Activated CD4-positive, alpha-beta T cell treated with anti-CD3 and anti-CD28 coated beads, Interleukin-2, amount 50 U/mL, for 24 hours (primary cell): ENCODE data around the gene DDOST.

Experiments used
- DNase-seq, 2 donors: peaks; one replicate each; pipeline ENCODE4 v3.0.0-alpha.2; 2020; ENCODE audit warnings: low read depth in 1 of 2, low spot score in 1 of 2

Gene DDOST

GRCh38 chr1:20661207-20662109, at the start of gene DDOST:
Gene DDOST, minus strand, starts transcription at chr1:20661369. Its CDS starts 19 bp downstream, at chr1:20661350.
- DNase-seq: peak; percentile 84 to 95

DNA sequence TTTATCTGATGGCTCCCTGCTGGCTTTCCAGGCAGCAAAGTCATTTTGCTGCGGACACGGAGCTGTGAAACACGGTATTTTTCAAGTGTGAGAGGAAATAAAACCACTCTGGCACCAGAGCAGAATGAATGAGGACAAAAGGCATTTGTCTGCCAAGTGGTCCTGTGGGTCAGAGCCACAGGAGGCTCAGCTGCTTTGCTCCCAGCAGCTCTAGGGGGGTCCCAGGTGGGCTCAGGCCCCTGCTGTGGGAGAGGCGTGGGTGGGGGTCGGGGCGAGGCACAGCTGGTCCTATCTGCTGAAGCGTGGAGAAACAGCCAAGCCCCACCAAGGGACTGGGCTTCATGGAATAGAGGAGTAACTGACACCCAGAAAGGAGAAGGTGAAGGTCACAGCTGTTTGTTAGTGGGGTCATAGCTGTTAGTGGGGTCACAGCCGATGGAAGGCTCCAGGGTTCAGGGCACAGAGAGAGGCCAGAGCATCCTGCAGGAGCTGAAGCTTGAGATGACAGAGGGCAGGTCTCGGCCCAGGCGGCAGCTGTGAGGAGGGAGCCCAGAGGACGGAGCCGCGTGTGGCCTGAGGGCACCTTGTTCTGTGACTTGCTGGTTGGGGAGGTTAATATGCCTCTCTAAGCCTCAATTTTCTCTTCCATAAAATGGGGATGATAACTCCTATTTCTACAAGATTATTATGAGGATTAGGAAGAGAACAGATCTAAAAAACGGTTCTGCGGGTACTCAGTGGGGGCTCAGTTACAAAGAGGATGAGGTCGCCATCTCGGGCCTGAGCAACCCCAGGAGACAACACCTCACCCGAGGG, 49.5 kb upstream of the DDOST start:
- DNase-seq: no peak

GRCh38 chr1:20709868-20710267, 48.7 kb upstream of the DDOST start:
- no peak for DNase-seq

- DNase-seq: no peak
Measured at GRCh38 chr1:20708891-20709290, 47.7 kb upstream of the DDOST start.

DNA sequence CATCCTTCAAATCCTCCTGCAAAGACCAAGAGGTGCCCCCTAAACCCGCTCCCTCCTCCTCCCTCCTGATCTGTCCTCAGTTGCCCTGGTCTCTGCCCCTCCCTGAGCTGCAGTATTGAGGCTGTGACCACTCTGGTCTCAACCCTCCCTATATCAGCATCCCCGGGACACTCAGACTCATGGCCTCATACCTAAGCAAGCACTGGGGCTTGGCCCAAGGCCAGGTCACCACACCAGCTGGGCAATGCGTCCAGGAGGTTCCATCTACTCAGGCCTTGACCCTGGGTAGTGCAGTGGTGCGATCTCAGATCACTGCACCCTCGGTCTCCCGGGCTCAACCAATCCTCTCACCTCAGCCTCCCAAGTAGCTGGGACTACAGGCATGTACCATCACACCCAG, 46.9 kb upstream of the DDOST start:
- DNase-seq: no peak

- no peak for DNase-seq
Measured at GRCh38 chr1:20706841-20707240, 45.7 kb upstream of the DDOST start.

DNA sequence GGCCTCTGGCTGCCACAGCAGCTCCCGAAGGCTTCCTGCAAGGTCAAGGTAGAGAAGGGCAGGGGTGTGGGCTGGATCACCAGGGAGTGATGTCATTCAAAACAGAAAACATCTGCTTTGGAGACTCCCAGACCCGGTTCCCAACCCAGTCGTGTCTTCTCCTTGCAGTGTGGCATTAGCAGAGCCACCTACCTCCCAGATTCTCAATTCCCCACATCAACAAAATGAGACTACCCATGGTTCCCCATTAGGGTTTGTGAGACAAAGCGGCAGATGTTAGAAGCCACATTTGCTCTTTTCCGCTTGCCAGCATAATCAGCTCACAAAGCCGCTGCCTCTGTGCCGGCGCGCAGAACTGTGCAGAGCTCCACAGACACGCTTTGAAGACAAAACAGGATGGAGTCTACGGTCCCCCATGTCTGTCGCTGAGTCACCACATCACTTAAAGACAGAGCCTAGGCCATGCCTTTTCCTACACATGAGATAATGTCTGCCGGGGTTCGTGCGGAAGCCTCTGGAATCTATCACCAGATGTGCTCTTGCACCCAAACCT, 44.1 kb upstream of the DDOST start:
- DNase-seq: no peak

DNA sequence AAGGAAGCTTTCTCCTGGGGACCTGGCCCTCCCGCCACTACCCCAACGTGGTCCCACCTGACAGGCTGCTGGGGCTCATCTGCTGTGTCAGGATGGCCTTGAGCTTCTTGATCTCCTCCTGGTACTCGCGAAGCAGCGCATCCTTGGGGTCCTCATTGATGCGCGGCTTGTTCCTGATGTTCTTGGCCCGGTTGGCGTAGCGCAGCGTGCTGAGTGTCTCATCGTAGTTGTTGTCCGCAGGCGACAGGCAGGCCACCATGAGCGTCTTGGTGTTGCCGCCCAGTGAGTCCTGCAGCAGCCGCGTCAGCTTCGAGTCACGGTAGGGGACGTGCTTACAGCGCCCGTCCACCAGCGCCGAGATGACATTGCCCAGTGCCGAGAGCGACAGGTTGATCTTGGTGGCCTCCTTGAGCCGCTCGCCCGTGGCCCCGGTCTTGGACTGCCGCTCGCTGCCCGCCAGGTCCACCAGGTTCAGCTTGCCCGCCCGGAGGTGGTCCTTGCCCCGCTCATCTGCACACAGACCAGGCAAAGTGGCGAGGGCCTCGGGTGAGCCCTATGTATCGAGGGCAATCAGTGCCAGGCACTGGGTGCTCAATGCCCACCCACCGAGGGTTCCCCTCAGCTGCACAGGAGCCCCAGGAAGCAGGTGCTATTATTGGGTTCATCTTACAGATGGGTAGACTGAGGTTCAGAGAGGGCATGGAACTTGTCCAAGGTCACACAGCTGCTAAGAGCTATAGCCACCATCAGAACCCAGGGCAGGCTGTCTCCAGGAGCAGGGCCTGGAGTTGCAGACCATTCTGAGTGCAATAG, 43.4 kb upstream of the DDOST start:
- no peak for DNase-seq

- no peak for DNase-seq
Measured at GRCh38 chr1:20703124-20703756, 42.1 kb upstream of the DDOST start.

DNA sequence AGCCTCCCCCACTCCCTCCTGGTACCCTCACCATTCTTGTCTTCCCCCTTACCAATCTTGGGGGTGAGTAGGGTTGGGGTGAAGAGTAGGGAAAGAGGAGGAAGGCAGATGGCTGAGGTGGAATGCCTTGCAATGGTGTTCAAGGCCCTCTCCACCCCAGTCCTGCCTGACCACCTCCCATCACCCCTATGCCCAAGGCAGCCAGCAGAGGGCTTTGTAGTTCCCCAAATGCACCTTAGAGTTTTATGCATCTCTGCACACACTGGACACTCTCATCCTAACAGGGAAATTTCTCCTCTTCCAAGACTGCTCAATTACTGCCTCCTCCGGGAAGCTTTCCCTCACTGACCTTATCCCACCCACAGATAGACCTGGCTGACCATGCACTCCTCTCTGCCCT, 41.2 kb upstream of the DDOST start:
- no peak for DNase-seq

GRCh38 chr1:20701847-20702246, 40.7 kb upstream of the DDOST start:
- DNase-seq: no peak

GRCh38 chr1:20701446-20701845, 40.3 kb upstream of the DDOST start:
- DNase-seq: no peak

DNA sequence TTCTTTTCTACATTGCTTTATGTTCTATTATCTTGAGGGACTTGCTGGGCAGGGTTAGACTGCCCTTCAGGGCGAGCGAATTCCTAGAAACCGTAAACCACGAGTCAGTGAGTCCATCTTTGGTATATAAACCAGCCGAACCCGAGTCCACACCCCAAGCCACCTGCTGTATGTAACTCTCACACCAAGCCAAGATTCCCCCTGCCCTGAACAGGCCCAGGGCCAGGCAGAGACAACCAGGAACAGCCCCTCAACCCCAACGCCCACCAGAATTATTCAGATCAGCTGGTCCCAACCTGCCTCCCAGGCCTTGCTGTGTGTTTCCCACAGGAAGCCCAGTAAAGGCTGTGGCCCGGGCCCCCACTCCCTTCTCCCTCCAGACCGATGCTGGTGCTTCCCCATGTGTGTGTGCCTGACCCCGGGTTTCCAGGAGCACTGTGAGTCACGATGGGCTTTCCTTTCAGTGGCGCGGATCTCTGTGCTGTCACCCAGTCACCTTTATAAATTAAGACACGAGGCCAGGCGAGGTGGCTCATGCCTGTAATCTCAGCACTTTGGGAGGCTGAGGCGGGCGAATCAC, 39.6 kb upstream of the DDOST start:
- DNase-seq: no peak

- DNase-seq: no peak
Measured at GRCh38 chr1:20699558-20699957, 38.4 kb upstream of the DDOST start.

- DNase-seq: no peak
Measured at GRCh38 chr1:20698195-20698910, 37.2 kb upstream of the DDOST start.

- no peak for DNase-seq
Measured at GRCh38 chr1:20697563-20697962, 36.4 kb upstream of the DDOST start.

- DNase-seq: peak; percentile 49 to 69
Measured at GRCh38 chr1:20696397-20697333, 35.5 kb upstream of the DDOST start.

DNA sequence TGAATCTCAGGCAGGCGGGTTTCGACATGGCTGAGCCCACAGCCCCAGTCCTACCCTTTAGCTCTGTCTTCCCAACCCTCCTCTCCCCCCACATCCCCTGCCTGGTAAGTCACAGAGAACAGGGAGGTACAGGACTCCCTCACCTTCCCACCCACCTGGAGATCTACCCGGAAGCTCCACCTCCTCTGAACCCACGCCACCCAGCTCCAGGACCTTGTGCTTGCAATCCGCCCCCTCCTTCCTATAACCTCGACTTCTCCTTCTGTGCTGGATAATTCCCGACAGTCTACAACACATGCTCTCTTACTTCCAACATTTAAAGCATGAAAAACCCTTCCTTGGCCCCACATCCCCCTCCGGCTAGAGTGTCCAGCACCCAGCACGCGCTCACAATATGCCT, 34.3 kb upstream of the DDOST start:
- DNase-seq: no peak
